GM21526 (cell line): ENCODE data around the gene CIAO2B.

Source experiments
- ATAC-seq: cut with Tn5 transposase; IDR thresholded peaks from one replicate; pipeline ENCODE4 v1.9.1; 2021; ENCODE audit warnings: moderate library complexity; ENCODE audit not compliant: unreplicated experiment, low FRiP score

The CIAO2B gene

GRCh38 chr16:66923247-66923731 lies 10.9 kb downstream of the CIAO2B start:
- ATAC-seq = no peak

- no peak for ATAC-seq
Observed at GRCh38 chr16:66921729-66922450, 12.3 kb downstream of the CIAO2B start.

- ATAC-seq = no peak
Observed at GRCh38 chr16:66920924-66921680, 13.1 kb downstream of the CIAO2B start.

GRCh38 chr16:66920299-66920590 lies 14.0 kb downstream of the CIAO2B start:
- no peak for ATAC-seq

- ATAC-seq = no peak
Observed at GRCh38 chr16:66919569-66920298, 14.5 kb downstream of the CIAO2B start.

GRCh38 chr16:66918803-66919568 lies 15.2 kb downstream of the CIAO2B start, which contains the start of gene CDH16:
Gene CDH16 (minus strand): TSS chr16:66918885. CDS start chr16:66918065, 820 bp downstream.
- ATAC-seq = no peak

GRCh38 chr16:66918355-66918754 lies 15.8 kb downstream of the CIAO2B start:
- no peak for ATAC-seq

- no peak for ATAC-seq
Observed at GRCh38 chr16:66917741-66918140, 16.5 kb downstream of the CIAO2B start.

GRCh38 chr16:66916518-66916917 lies 17.7 kb downstream of the CIAO2B start:
- no peak for ATAC-seq

- ATAC-seq = no peak
Observed at GRCh38 chr16:66915041-66915440, 19.2 kb downstream of the CIAO2B start.

GRCh38 chr16:66914541-66914940 lies 19.7 kb downstream of the CIAO2B start:
- no peak for ATAC-seq

GRCh38 chr16:66913711-66914110 lies 20.5 kb downstream of the CIAO2B start:
- ATAC-seq = no peak

- ATAC-seq = no peak
Observed at GRCh38 chr16:66913081-66913480, 21.1 kb downstream of the CIAO2B start.

- ATAC-seq = no peak
Observed at GRCh38 chr16:66911801-66912200, 22.4 kb downstream of the CIAO2B start.

GRCh38 chr16:66911112-66911511 lies 23.1 kb downstream of the CIAO2B start:
- ATAC-seq = no peak

- ATAC-seq = no peak
Observed at GRCh38 chr16:66910175-66910940, 23.8 kb downstream of the CIAO2B start.

GRCh38 chr16:66908762-66909559 lies 25.2 kb downstream of the CIAO2B start:
- no peak for ATAC-seq

GRCh38 chr16:66908116-66908515 lies 26.1 kb downstream of the CIAO2B start:
- no peak for ATAC-seq
